AG04449 (cell line): ENCODE measurements around the gene FAM241A.

Experiments
- CTCF ChIA-PET: fragments of 350-600 bp; formaldehyde crosslinking; extraction: SDS; loops from one replicate; lab custom pipeline; 2021; ENCODE audit warnings: antibody characterized with exemption; lab: Yijun Ruan, JAX
- POLR2A ChIA-PET: fragments of 400-600, 350-600 bp; formaldehyde crosslinking; extraction: SDS; loops from one replicate; lab custom pipeline; 2020; ENCODE audit warnings: antibody characterized with exemption, inconsistent platforms; lab: Yijun Ruan, JAX
- DNase-seq: peaks from one replicate; pipeline ENCODE4 v3.0.0-alpha.2; 2010; ENCODE audit warnings: low read depth, low spot score
- H3K4me3 ChIP-seq: 2 replicates; pipeline ENCODE4 v1.5.1; 2011; ENCODE audit warnings: low read depth, mild to moderate bottlenecking, control low read depth, low read length
- TF ChIP-seq, protein P1 (sequence below): IDR thresholded peaks from one replicate; pipeline ENCODE4 v1.5.1; 2011; ENCODE audit warnings: mild to moderate bottlenecking, moderate library complexity, low read length, control low read depth, inconsistent platforms; ENCODE audit not compliant: insufficient read depth; ENCODE audit errors: missing control alignments

The FAM241A gene

DNA sequence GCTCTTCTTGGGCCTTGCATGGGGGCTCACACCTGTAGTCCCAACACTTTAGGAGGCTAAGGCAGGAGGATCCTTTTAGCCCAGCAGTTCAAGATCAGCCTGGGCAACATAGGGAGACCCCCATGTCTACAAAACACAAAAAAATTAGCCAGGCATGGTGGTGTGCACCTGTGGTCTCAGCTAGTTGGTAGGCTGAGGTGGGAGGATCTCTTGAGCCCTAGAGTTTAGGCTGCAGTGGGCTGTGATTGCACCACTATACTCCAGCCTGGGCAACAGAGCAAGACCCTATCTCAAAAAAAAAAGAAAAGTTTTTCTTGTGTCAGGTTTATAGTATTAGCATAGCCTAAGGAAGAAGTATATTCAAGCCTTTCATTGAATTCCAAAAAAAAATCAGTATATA is 30.8 kb upstream of the FAM241A start:
- DNase-seq, result no peak
- ChIA-PET POLR2A (interaction anchor here (0.7 kb wide), 1 partner anchor 106 kb away, joined by 3 read pairs; no protein-coding TSS in a partner anchor), CTCF (interaction anchor here (1.9 kb wide), 1 partner anchor 15 kb away, joined by 8 read pairs; no protein-coding TSS in a partner anchor)
- no peak overlapping the region for H3K4me3 ChIP-seq
- TF ChIP-seq, protein P1, sequence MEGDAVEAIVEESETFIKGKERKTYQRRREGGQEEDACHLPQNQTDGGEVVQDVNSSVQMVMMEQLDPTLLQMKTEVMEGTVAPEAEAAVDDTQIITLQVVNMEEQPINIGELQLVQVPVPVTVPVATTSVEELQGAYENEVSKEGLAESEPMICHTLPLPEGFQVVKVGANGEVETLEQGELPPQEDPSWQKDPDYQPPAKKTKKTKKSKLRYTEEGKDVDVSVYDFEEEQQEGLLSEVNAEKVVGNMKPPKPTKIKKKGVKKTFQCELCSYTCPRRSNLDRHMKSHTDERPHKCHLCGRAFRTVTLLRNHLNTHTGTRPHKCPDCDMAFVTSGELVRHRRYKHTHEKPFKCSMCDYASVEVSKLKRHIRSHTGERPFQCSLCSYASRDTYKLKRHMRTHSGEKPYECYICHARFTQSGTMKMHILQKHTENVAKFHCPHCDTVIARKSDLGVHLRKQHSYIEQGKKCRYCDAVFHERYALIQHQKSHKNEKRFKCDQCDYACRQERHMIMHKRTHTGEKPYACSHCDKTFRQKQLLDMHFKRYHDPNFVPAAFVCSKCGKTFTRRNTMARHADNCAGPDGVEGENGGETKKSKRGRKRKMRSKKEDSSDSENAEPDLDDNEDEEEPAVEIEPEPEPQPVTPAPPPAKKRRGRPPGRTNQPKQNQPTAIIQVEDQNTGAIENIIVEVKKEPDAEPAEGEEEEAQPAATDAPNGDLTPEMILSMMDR, result no peak

DNA sequence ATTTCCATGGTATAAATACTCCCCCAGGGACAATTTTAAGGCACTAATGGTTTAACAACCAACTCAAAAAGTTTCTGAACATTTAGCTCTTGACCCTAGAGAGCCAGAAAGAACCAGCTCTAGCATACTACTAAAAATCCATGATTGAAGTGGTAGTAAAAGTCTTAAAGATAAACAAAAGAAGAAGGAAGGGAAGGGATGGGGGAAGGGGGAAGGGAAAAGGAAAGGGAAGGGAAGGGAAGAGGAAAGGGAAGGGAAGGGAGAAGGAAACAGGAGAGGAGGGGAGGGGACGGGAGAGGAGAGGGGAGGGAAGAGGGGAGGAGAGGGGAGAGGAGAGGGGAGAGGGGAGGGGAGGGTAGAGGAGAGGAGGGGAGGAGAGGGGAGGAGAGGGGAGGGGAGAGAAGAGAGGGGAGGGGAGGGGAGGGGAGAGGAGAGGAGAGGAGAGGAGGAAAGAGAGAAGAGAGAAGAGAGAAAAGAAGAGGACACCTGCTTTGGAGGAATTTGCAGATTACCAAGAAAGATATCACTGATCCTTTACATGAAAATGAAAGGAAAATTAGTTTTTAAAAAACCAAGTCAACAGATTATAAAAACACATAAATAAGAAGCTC is 26.4 kb upstream of the FAM241A start:
- POLR2A ChIA-PET, result no interaction called here
- CTCF ChIA-PET, result interaction anchor here (0.8 to 1.1 kb wide), 2 partner anchors 9 to 19 kb away, joined by 4 to 5 read pairs; no protein-coding TSS in a partner anchor

DNA sequence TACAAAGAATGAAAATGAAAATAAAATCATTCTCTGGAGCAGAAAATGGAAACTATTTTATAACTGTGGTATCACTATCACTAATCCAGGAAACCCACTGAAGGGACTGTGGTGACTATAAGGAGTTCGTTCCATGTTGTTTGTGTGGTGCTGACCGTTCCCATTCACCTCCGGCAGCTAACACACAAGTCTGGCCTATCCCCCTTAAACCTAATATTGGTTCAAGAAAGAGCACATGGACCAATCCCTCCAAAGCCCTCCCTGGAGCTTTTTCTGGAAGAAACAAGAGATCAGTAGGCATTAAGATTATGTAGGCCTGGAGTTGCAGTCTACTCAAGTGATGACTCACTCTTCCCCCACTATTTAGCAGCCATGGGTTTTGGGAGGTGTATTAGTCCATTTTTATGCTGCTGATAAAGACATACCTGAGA is 25.9 kb upstream of the FAM241A start:
- POLR2A ChIA-PET, result no interaction called here
- CTCF ChIA-PET, result interaction anchor here (0.7 to 0.8 kb wide), 2 partner anchors 19 to 148 kb away, joined by 3 to 5 read pairs; no protein-coding TSS in a partner anchor
- TF ChIP-seq, protein P1, result no peak
- no peak for DNase-seq
- H3K4me3 ChIP-seq, result no peak overlapping the region

More for the DNA sequence above, 26.4 kb upstream of the FAM241A start:
- TF ChIP-seq, protein P1, result no peak
- no peak for DNase-seq
- no peak overlapping the region for H3K4me3 ChIP-seq

DNA sequence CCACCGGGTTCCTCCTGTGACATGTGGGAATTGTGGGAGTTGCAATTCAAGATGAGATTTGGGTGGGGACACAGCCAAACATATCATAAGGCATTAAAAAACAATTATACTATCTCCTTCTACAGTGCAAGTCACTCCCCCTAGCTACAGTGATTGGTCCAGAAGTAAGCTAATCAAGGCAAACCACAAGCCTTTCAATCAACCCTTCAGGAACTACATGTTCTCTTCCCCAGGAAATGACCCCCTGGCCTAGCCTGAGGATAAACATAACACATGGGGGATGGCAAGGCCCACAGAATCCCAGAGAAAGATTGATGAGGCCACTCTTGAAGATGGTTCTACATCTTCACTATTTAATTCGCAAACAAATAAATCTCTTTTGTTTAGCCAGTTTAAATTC is 25.2 kb upstream of the FAM241A start:
- POLR2A ChIA-PET, result no interaction called here
- CTCF ChIA-PET, result interaction anchor here (0.7 kb wide), 1 partner anchor 147 kb away, joined by 3 read pairs; no protein-coding TSS in a partner anchor
- no peak for DNase-seq
- H3K4me3 ChIP-seq, result no peak overlapping the region
- TF ChIP-seq, protein P1, result no peak

DNA sequence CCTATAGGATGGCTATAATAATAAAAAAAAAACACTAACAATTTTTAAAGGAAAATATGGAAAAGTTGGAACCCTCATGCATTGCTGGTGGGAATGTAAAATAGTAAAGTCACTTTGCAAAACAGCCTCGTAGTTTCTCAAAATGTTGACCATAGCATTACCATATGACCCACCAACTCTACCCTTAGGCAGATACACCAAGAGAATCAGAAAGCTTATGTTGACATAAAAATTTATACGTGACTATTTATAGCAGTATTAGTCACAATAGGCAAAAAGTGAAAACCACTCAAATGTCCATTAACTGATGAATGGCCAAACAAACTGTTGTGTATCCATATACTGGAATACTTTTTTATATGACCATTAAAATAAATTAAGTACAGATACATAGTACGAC is 19.8 kb upstream of the FAM241A start:
- ChIA-PET CTCF (interaction anchor here (0.6 kb wide), 1 partner anchor 23 kb away, joined by 3 read pairs; no protein-coding TSS in a partner anchor), POLR2A (no interaction called here)
- H3K4me3 ChIP-seq, result no peak overlapping the region
- DNase-seq, result no peak
- TF ChIP-seq, protein P1, result no peak

DNA sequence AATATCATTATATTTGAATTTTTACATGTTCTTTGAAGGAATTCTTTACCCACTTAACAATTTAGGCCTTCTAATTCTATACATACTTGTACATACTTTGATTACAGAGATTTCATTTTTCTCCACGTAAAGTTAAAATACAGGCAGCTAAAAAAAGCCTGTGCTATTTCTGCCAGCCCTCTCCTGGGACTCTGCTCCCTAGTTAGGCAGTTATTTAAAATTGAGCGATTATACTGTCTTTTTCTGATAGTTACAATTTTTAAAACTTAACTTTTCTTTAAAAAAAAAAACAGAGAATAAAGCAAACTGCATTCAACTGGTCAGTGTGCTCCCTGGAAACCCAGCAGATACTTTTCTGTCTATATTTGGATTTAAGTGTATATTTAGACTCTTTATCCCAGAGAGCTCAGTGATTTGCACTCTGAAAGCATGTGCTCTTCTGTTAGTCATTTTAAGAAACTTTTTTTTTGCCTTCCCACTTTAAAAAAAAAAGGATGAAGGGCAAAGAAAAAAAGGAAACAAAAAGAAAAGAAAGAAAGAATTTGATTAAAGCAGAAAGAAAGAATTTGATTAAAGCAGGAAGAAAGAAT is 18.1 kb upstream of the FAM241A start:
- no peak for DNase-seq
- ChIA-PET POLR2A (no interaction called here), CTCF (interaction anchor here (0.7 to 1.7 kb wide), 2 partner anchors 28 to 109 kb away, joined by 3 to 4 read pairs; no protein-coding TSS in a partner anchor)
- H3K4me3 ChIP-seq, result no peak overlapping the region
- TF ChIP-seq, protein P1, result no peak
